ENCODE results near the gene PTPRT. TPM values are rescaled to one million over a fixed set of nuclear protein-coding genes. Genes with fewer than 3 reads are reported as not detected.

Gene PTPRT
- total RNA-seq, 2 experiments from 2014 or later: not detected

- Mint-ChIP-seq H3K27ac (no peak overlapping the region), H3K27me3 (ENCODE audit: low read depth) (no peaks in the 10 kb centered on the region), H3K9me3 (ENCODE audit: insufficient read depth) (peaks cover 4% of the 10 kb centered on the region), H3K36me3 (ENCODE audit: low read depth) (no peaks in the 10 kb centered on the region), H3K4me3 (no peak overlapping the region), H3K4me1 (ENCODE audit: low read depth) (no peaks in the 10 kb centered on the region)
- ATAC-seq (no peak), DNase-seq (no peak)
- ChIA-PET CTCF (no interaction called here), POLR2A (no interaction called here)
These were observed 399.6 kb downstream of the PTPRT start for GRCh38 chr20:42790111-42790510.

- CTCF ChIA-PET: no interaction called here
- Mint-ChIP-seq H3K27me3 (ENCODE audit: low read depth) (no peaks in the 10 kb centered on the region), H3K36me3 (ENCODE audit: low read depth) (no peaks in the 10 kb centered on the region), H3K4me1 (ENCODE audit: low read depth) (no peaks in the 10 kb centered on the region), H3K9me3 (ENCODE audit: insufficient read depth) (peaks cover 4% of the 10 kb centered on the region), H3K4me3 (no peak overlapping the region), H3K27ac (no peak overlapping the region)
- DNase-seq (no peak), ATAC-seq (no peak)
- POLR2A ChIA-PET: no interaction called here
These were observed 401.0 kb downstream of the PTPRT start for GRCh38 chr20:42788707-42789106.

- no peaks in the 10 kb centered on the region for H3K4me1 Mint-ChIP-seq (ENCODE audit: low read depth)
- H3K27me3 Mint-ChIP-seq (ENCODE audit: low read depth): no peaks in the 10 kb centered on the region
- no peak for DNase-seq
- H3K27ac Mint-ChIP-seq: no peak overlapping the region
- H3K36me3 Mint-ChIP-seq (ENCODE audit: low read depth): no peaks in the 10 kb centered on the region
- H3K9me3 Mint-ChIP-seq (ENCODE audit: insufficient read depth): no peaks in the 10 kb centered on the region
- POLR2A ChIA-PET: no interaction called here
- CTCF ChIA-PET: no interaction called here
- no peak for ATAC-seq
- H3K4me3 Mint-ChIP-seq: no peak overlapping the region
These were observed 404.7 kb downstream of the PTPRT start for GRCh38 chr20:42785041-42785440.

GRCh38 chr20:42779216-42779615 is 410.5 kb downstream of the PTPRT start:
- ChIA-PET CTCF (no interaction called here), POLR2A (no interaction called here)

GRCh38 chr20:42775866-42776265 is 413.8 kb downstream of the PTPRT start:
- no peak for DNase-seq
- ChIA-PET CTCF (no interaction called here), POLR2A (no interaction called here)
- no peaks in the 10 kb centered on the region for H3K4me1 Mint-ChIP-seq (ENCODE audit: low read depth)
- ATAC-seq: no peak
- H3K4me3 Mint-ChIP-seq: no peak overlapping the region
- H3K9me3 Mint-ChIP-seq (ENCODE audit: insufficient read depth): no peaks in the 10 kb centered on the region
- H3K27ac Mint-ChIP-seq: no peak overlapping the region
- H3K36me3 Mint-ChIP-seq (ENCODE audit: low read depth): no peaks in the 10 kb centered on the region
- H3K27me3 Mint-ChIP-seq (ENCODE audit: low read depth): no peaks in the 10 kb centered on the region

More at GRCh38 chr20:42779216-42779615, 410.5 kb downstream of the PTPRT start:
- Mint-ChIP-seq H3K4me1 (ENCODE audit: low read depth) (no peaks in the 10 kb centered on the region), H3K9me3 (ENCODE audit: insufficient read depth) (no peaks in the 10 kb centered on the region), H3K27ac (no peak overlapping the region), H3K27me3 (ENCODE audit: low read depth) (no peaks in the 10 kb centered on the region), H3K36me3 (ENCODE audit: low read depth) (no peaks in the 10 kb centered on the region), H3K4me3 (no peak overlapping the region)
- no peak for ATAC-seq
- DNase-seq: no peak

GRCh38 chr20:42775037-42775436 is 414.7 kb downstream of the PTPRT start:
- POLR2A ChIA-PET: no interaction called here
- no peaks in the 10 kb centered on the region for H3K27me3 Mint-ChIP-seq (ENCODE audit: low read depth)
- no peak for ATAC-seq
- CTCF ChIA-PET: no interaction called here
- no peak overlapping the region for H3K4me3 Mint-ChIP-seq
- H3K4me1 Mint-ChIP-seq (ENCODE audit: low read depth): no peaks in the 10 kb centered on the region
- H3K36me3 Mint-ChIP-seq (ENCODE audit: low read depth): no peaks in the 10 kb centered on the region
- no peaks in the 10 kb centered on the region for H3K9me3 Mint-ChIP-seq (ENCODE audit: insufficient read depth)
- no peak overlapping the region for H3K27ac Mint-ChIP-seq
- DNase-seq: no peak

GRCh38 chr20:42763015-42763414 is 426.7 kb downstream of the PTPRT start:
- H3K9me3 Mint-ChIP-seq (ENCODE audit: insufficient read depth): no peaks in the 10 kb centered on the region
- CTCF ChIA-PET: no interaction called here
- DNase-seq: no peak
- no peak overlapping the region for H3K27ac Mint-ChIP-seq
- POLR2A ChIA-PET: no interaction called here
- no peaks in the 10 kb centered on the region for H3K36me3 Mint-ChIP-seq (ENCODE audit: low read depth)
- ATAC-seq: no peak
- H3K4me1 Mint-ChIP-seq (ENCODE audit: low read depth): no peaks in the 10 kb centered on the region
- H3K27me3 Mint-ChIP-seq (ENCODE audit: low read depth): no peaks in the 10 kb centered on the region
- H3K4me3 Mint-ChIP-seq: no peak overlapping the region

GRCh38 chr20:42756991-42757390 is 432.7 kb downstream of the PTPRT start:
- H3K9me3 Mint-ChIP-seq (ENCODE audit: insufficient read depth): no peaks in the 10 kb centered on the region
- CTCF ChIA-PET: no interaction called here
- no peak for ATAC-seq

GRCh38 chr20:42754706-42755105 is 435.0 kb downstream of the PTPRT start:
- DNase-seq (no peak), ATAC-seq (no peak)
- ChIA-PET POLR2A (no interaction called here), CTCF (no interaction called here)
- Mint-ChIP-seq H3K27ac (no peak overlapping the region), H3K9me3 (ENCODE audit: insufficient read depth) (no peaks in the 10 kb centered on the region), H3K4me1 (ENCODE audit: low read depth) (no peaks in the 10 kb centered on the region), H3K4me3 (no peak overlapping the region), H3K36me3 (ENCODE audit: low read depth) (no peaks in the 10 kb centered on the region), H3K27me3 (ENCODE audit: low read depth) (no peaks in the 10 kb centered on the region)

More at GRCh38 chr20:42756991-42757390, 432.7 kb downstream of the PTPRT start:
- Mint-ChIP-seq H3K27me3 (ENCODE audit: low read depth) (no peaks in the 10 kb centered on the region), H3K4me1 (ENCODE audit: low read depth) (no peaks in the 10 kb centered on the region), H3K4me3 (no peak overlapping the region), H3K36me3 (ENCODE audit: low read depth) (no peaks in the 10 kb centered on the region), H3K27ac (no peak overlapping the region)
- DNase-seq: no peak
- POLR2A ChIA-PET: no interaction called here

GRCh38 chr20:42752620-42753019 is 437.1 kb downstream of the PTPRT start:
- Mint-ChIP-seq H3K27me3 (ENCODE audit: low read depth) (no peaks in the 10 kb centered on the region), H3K4me3 (no peak overlapping the region), H3K36me3 (ENCODE audit: low read depth) (no peaks in the 10 kb centered on the region), H3K4me1 (ENCODE audit: low read depth) (no peaks in the 10 kb centered on the region), H3K9me3 (ENCODE audit: insufficient read depth) (no peaks in the 10 kb centered on the region), H3K27ac (no peak overlapping the region)
- ATAC-seq: no peak
- no peak for DNase-seq
- CTCF ChIA-PET: no interaction called here
- POLR2A ChIA-PET: no interaction called here

GRCh38 chr20:42749556-42749955 is 440.1 kb downstream of the PTPRT start:
- ChIA-PET POLR2A (no interaction called here), CTCF (no interaction called here)
- no peak overlapping the region for H3K27ac Mint-ChIP-seq

GRCh38 chr20:42747765-42748411 is 441.8 kb downstream of the PTPRT start:
- DNase-seq (no peak), ATAC-seq (no peak)
- H3K4me3 Mint-ChIP-seq: no peak overlapping the region
- no peak overlapping the region for H3K27ac Mint-ChIP-seq
- H3K36me3 Mint-ChIP-seq (ENCODE audit: low read depth): no peaks in the 10 kb centered on the region
- CTCF ChIA-PET: no interaction called here
- POLR2A ChIA-PET: no interaction called here
- H3K27me3 Mint-ChIP-seq (ENCODE audit: low read depth): no peaks in the 10 kb centered on the region
- H3K4me1 Mint-ChIP-seq (ENCODE audit: low read depth): no peaks in the 10 kb centered on the region
- peaks cover 6% of the 10 kb centered on the region for H3K9me3 Mint-ChIP-seq (ENCODE audit: insufficient read depth)

More at GRCh38 chr20:42749556-42749955, 440.1 kb downstream of the PTPRT start:
- DNase-seq: no peak
- H3K36me3 Mint-ChIP-seq (ENCODE audit: low read depth): no peaks in the 10 kb centered on the region
- H3K4me1 Mint-ChIP-seq (ENCODE audit: low read depth): no peaks in the 10 kb centered on the region
- ATAC-seq: no peak
- no peaks in the 10 kb centered on the region for H3K9me3 Mint-ChIP-seq (ENCODE audit: insufficient read depth)
- H3K4me3 Mint-ChIP-seq: no peak overlapping the region
- H3K27me3 Mint-ChIP-seq (ENCODE audit: low read depth): no peaks in the 10 kb centered on the region

GRCh38 chr20:42744756-42745465 is 444.8 kb downstream of the PTPRT start:
- CTCF ChIA-PET: no interaction called here
- no peak overlapping the region for H3K4me3 Mint-ChIP-seq
- DNase-seq: no peak
- no peak for ATAC-seq
- no peaks in the 10 kb centered on the region for H3K4me1 Mint-ChIP-seq (ENCODE audit: low read depth)
- no peak overlapping the region for H3K27ac Mint-ChIP-seq
- peaks cover 9% of the 10 kb centered on the region for H3K9me3 Mint-ChIP-seq (ENCODE audit: insufficient read depth)
- H3K27me3 Mint-ChIP-seq (ENCODE audit: low read depth): no peaks in the 10 kb centered on the region
- no peaks in the 10 kb centered on the region for H3K36me3 Mint-ChIP-seq (ENCODE audit: low read depth)
- POLR2A ChIA-PET: no interaction called here

All from activated CD8-positive, alpha-beta T cell treated with anti-CD3 and anti-CD28 coated beads, Interleukin-2, amount 10 ng/mL, durations not matched to agents 7 days and 5 days (primary cell).